Left lobe of liver (tissue), 2 donors: Measurements from ENCODE around the gene DCTD. TPM values are rescaled to one million over a fixed set of nuclear protein-coding genes. Genes with fewer than 3 reads are reported as not detected.

Source experiments
- ATAC-seq: fragments of 200-7000 bp; cut with Tn5 transposase; one replicate; pipeline ENCODE4 v1.9.1; 2020; ENCODE audit warnings: mild to moderate bottlenecking, moderate library complexity
- DNase-seq: peaks from one replicate; pipeline ENCODE4 v3.0.0-alpha.2; 2020; ENCODE audit warnings: low spot score
- total RNA-seq: library from RNA; stranded (reverse); gene quantifications from one replicate; pipeline ENCODE4 v1.2.1, GENCODE V29; 2021
- donor health status: DM: no; HTN: no; CAD: no; lungs with moderate emphysema.
- donor health status: DM: no; HTN: yes; CAD: no.

DCTD gene
- total RNA-seq, 1 donor from 2014 or later: 56.9 TPM

- ATAC-seq (no peak), DNase-seq (no peak)
These were observed 22.4 kb downstream of the DCTD start for GRCh38 chr4:182894681-182895275.

- ATAC-seq (no peak), DNase-seq (no peak)
These were observed 23.6 kb downstream of the DCTD start for GRCh38 chr4:182893474-182894080.

- DNase-seq: no peak
- no peak for ATAC-seq
These were observed 24.1 kb downstream of the DCTD start for GRCh38 chr4:182893047-182893446.

GRCh38 chr4:182890202-182890601, 27.0 kb downstream of the DCTD start:
- ATAC-seq (no peak), DNase-seq (no peak)

DNA sequence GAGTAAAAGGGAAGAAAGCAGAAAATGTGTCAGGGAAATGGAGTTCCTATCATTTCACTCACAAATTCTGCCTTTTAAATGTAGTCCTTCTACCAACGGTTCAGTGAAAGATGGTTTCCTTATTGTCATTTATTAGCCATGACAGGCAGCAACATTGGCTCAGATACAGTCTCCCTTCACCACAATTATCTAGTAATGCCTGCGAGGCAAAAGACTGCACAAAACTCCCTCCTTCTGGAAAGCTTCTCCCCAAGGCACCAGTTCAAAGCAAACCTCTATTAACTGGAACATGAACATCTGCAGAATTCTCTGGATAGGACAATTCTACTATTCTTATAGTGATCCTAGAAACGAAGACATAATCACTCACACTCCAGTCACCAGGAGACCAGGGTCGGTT, 28.3 kb downstream of the DCTD start:
- ATAC-seq: no peak

DNA sequence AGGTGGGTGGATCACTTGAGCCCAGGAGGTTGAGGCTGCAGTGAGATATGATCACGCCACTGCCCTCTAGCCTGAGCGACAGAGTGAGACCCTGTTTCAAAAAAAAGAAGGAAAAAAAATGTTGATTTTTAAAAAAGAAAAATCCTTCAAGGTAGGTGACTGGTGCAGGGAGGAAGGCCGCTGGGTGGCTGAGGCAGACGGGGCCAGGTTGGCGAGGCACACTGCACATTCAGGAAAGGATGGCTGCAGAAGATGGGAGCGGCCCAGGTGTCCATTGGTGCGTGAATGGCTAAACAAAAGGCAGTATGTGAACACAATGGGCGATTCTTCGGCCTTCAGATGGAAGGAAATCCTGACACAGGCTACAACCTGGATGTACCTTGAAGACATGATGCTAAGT, 30.4 kb downstream of the DCTD start:
- DNase-seq: no peak
- no peak for ATAC-seq

More for the DNA sequence above, 28.3 kb downstream of the DCTD start:
- DNase-seq: no peak

- no peak for DNase-seq
- no peak for ATAC-seq
These were observed 31.0 kb downstream of the DCTD start for GRCh38 chr4:182886205-182886604.

DNA sequence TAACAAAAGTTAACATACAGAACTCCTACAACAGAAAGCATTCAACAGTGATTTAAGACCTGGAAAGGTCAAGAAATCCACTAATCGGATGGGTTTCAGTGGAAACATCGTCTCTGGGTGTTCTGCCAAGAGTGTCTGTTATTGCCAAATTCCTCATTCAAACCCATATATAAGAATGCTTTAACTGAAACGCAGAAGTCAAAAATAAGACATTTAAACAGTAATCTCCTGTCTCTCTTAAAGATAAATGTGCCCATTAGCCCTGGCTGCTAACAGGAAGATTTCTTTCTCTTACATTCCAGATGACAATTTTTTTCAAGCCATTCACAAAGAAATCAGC, 31.5 kb downstream of the DCTD start:
- no peak for DNase-seq

GRCh38 chr4:182885022-182885737, 32.0 kb downstream of the DCTD start:
- ATAC-seq (no peak), DNase-seq (no peak)

More for the DNA sequence above, 31.5 kb downstream of the DCTD start:
- no peak for ATAC-seq

DNA sequence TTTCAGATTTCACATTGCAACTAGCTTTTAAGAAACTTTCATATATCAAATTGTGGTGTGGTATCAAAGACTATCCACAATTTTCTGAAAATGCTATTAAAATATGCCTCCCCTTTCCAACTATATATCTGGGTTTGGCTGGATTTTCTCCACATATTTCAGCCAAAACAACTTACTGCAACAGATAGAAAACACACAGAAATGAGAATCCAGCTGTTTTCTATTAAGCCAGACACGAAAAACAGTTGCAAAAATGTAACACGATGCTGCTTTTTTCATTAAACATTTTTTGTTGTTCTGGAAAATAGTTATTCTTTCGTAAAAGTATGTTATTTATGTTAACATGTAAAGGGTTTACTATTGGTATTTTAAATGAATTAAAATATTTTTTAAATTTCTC, 33.1 kb downstream of the DCTD start:
- DNase-seq (no peak), ATAC-seq (no peak)

DNA sequence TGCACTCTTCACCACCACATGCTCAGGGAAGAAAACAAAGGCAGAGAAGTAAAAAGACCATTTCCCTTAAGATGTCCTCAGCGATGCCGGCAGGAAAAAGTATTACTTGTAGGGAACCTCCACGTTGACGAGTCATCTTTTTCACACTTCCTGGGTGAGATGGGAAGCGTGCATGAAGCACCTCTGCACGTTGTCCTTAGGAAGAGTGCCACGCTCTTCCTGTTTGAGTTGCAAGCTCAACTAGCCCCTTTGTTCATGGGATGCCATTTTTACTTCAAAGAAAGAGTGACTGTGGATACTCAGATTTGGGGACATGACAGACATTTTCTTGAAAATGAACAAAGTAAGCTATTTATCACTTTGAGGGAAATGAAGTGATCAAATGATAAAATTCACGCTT, 33.8 kb downstream of the DCTD start:
- no peak for ATAC-seq
- DNase-seq: no peak

- ATAC-seq (peak; percentile 93), DNase-seq (peak; percentile 79)
These were observed 35.3 kb downstream of the DCTD start for GRCh38 chr4:182881914-182882313.

DNA sequence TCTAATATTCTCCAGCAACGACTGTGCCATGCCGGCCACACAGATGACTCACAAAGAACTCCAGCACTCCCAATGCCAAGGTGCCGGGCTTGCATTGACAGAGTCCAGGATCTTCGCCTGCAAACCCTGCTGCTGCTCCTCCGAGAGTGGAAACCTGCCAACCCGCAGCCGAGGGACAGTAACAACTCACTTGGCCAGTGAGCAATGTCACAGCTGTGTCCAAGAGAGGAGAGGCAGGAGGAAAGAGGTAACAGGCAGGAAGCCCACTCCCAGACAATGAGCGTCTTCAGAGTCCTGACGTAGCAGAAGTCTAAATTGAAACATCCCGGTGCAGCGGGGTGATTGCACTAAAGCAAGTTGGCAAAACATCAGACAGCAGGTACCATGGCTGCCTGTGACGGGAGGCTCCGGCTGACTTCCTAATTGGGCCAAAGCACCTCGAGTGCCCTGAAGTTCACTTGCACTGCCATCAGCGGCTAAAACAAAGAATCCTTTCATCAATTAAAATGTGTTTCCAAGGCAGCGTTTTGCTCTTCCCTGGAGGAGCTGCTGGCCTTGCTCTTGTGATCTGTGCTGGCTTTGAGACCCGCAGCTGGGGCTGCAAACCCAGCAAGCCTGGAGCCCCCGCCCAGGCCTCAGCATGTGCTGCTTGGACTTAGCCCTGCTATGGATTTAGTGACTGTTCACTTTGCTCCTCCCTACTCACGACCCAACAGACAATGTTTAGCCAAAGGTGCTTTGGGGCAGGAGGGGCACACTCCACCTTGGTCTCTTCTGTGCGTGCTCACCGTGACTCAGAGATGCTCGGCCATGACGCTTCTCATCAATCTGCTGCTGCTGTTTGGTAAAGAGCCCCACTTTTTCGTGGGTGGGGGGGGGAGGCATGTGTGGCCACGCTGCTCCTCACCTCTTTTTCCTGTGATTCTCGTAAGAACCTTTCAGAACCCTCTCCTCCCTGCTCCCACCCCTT, 36.5 kb downstream of the DCTD start:
- ATAC-seq (peak; percentile 7), DNase-seq (peak; percentile 33)

GRCh38 chr4:182879913-182880312, 37.3 kb downstream of the DCTD start:
- ATAC-seq (no peak), DNase-seq (peak; percentile 29)

DNA sequence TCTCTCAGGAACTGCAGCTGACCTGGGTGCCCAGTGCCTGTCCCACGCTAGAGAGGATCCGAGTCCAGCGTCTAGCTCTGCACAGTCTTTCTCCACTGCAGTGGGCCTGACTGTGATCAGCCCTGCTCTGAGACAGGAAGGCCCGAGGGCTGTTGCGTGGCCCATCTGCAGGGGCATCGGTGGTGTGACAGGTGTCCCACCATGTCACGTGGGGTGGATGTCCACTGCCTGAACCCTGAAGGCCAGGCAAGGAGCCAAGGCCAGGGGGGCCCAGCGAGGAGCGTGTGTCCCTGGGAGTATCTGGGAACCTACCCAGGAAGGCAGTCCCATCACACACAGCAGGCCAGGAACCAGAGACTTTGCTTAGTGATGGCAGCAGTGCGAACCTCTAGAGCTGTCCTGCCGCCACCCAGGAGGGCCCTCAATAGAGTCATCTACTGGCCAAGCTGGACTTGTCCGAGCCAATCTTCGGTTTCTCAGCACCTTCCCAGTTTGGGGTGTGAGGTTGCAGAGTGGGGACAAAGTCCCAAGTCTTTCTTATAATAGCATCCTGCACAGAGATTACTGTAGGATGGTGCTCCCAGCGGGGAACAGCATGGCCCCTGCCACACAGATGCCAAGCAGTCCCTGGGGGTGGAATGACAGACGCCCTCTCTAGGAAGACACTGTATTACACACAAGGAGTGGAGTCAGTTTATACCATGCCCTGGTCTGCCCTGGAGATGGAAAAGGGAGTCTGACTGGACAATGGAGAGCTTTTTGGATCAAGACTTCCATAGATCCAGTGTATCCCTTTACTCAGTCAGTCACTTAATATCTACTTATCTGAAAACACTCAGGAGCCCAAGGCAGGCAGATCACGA, 38.3 kb downstream of the DCTD start:
- ATAC-seq (no peak), DNase-seq (no peak)

- ATAC-seq: no peak
- DNase-seq: no peak
These were observed 39.8 kb downstream of the DCTD start for GRCh38 chr4:182877326-182877883.

DNA sequence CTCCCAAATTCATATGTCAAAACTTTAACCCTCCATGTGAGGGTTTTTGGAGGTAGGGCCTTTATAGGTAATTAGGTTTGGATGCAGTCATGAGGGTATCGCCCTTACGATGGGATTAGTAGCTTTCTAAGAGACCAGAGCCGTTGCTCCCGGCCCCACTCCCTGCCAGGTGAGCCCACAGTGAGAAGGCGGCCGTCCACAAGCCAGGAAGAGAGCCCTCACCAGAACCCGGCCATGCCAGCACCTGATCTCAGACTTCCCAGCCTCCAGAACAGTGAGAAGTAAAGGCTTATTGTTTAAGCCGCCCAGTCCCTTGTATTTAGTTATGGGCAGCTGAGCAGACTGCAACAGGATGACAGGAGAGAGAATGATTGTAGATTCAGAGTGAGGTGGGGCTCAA, 40.8 kb downstream of the DCTD start:
- DNase-seq: no peak
- no peak for ATAC-seq

DNA sequence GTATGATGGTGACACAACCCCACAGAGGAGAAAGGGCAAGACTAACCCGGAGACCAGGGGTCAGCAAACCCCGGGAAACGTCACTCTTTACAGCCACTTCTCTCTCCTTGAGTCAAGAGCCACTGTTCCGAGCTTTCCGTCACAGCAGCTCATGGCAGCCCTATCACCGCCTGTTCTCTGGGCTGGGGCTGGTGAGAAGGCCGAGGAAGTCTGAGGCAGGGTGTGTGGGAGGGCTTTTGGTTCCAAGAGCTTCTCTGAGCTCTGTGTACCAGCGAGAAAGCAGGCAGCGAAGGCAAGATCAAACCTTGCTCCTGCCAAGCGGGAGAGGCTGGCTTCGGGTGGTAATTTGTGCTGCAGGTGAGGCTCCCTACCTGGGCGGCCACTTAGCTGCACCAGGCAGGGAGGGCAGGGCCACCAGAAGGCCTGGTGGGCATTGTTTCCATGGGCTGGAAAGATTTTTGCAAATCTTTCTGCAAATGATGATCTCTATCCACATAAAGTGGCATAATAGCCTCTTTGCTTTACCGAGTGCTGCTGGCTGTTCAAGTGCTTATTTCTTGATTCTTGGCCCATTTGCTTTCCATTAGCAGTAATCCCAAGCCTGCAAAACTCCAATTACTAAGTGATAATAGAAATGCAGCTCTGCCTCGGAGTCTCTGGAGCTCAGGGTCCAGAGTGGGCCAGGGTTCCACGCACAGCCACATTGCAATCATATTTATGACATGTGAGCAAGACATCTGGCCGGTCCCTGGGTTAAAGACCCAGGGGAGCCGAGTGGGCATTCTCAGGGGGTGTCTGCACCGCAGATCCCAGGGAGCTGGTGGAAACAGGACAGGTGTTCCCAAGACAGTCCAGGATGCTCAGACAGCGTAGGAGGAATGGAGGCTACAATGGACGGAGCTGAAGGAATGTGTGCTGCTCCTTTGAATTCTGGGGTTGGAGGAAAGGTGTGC, 41.5 kb downstream of the DCTD start:
- DNase-seq (no peak), ATAC-seq (no peak)

- ATAC-seq: no peak
- DNase-seq: no peak
These were observed 42.3 kb downstream of the DCTD start for GRCh38 chr4:182874797-182875345.
